Cardiac muscle cell (in vitro differentiated cells and primary cell): ENCODE data around the gene SPATA2. TPM values are rescaled to one million over a fixed set of nuclear protein-coding genes. Genes with fewer than 3 reads are reported as not detected.

Experiments
- DNase-seq, 2 donors: peaks; one replicate each; pipeline versions ENCODE4 v3.0.0 to v3.0.0-alpha.2; 2010 to 2017; ENCODE audit warnings: low read depth in 1 of 2, low spot score in 1 of 2
- H3K27ac ChIP-seq: fragments of 200-600 bp; sonication (generic); 2 replicates; pipeline ENCODE4 v1.5.1; 2016
- H3K27me3 ChIP-seq: fragments of 200-600 bp; sonication (generic); 2 replicates; pipeline ENCODE4 v1.6.0; 2016; ENCODE audit warnings: control low read depth
- H3K36me3 ChIP-seq: fragments of 200-600 bp; sonication (generic); 2 replicates; pipeline ENCODE4 v1.5.1; 2016; ENCODE audit warnings: control low read depth
- H3K4me1 ChIP-seq: fragments of 200-600 bp; sonication (generic); 2 replicates; pipeline ENCODE4 v1.8.1; 2017; ENCODE audit warnings: low read depth, mild to moderate bottlenecking, mixed run types
- H3K4me3 ChIP-seq: fragments of 200-600 bp; sonication (generic); 2 replicates; pipeline ENCODE4 v1.5.1; 2016; ENCODE audit warnings: mild to moderate bottlenecking
- H3K9me3 ChIP-seq: fragments of 200-600 bp; sonication (generic); 2 replicates; pipeline ENCODE4 v1.5.1; 2017; ENCODE audit warnings: low read depth, mild to moderate bottlenecking, control low read depth
- polyA plus RNA-seq: library from polyadenylated mRNA; unstranded; fragments of >200 nt; fragmentation: Nextera tagmentation; extraction: Ambion mirVana; gene quantifications from 2 replicates; pipeline ENCODE4 v1.2.1, GENCODE V29; 2016
- total RNA-seq: library from RNA; depleted of rRNA; stranded (reverse); fragments of >200 nt; gene quantifications from 2 replicates; pipeline ENCODE4 v1.2.3, GENCODE V29; 2016
- TF ChIP-seq, protein P1 (sequence below): IDR thresholded peaks from 2 replicates; pipeline ENCODE4 v1.5.1; 2012; ENCODE audit warnings: low read depth, mild to moderate bottlenecking, low read length

SPATA2 gene
- total and polyA plus RNA-seq, 2 experiments from 2014 or later, result 6.0 to 9.4 TPM

DNA sequence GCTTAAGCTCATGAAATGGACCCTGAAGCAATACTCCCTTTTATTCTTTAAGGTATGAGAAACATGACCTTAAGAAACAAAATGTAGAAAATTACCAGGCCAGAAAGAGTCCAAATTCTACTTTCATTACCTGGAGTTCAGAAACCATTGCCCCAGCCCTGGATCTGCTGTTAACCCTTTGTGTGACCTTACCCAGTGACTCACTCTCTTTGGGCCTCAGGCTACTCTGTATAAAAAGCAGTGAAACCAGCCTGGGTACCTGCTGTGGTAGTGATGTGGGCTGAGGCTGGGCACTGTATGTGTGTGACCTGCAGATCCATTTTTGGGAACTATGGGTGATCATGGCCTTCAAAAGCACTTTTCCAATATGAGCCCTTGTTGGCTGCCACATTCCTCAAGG is 55.5 kb downstream of the SPATA2 start:
- Histone ChIP-seq H3K36me3 (peaks cover 13% of the 10 kb centered on the region), H3K27ac (no peak overlapping the region), H3K27me3 (no peaks in the 10 kb centered on the region), H3K9me3 (no peaks in the 10 kb centered on the region), H3K4me1 (no peaks in the 10 kb centered on the region), H3K4me3 (no peak overlapping the region)
- no peak for DNase-seq
- TF ChIP-seq, protein P1, sequence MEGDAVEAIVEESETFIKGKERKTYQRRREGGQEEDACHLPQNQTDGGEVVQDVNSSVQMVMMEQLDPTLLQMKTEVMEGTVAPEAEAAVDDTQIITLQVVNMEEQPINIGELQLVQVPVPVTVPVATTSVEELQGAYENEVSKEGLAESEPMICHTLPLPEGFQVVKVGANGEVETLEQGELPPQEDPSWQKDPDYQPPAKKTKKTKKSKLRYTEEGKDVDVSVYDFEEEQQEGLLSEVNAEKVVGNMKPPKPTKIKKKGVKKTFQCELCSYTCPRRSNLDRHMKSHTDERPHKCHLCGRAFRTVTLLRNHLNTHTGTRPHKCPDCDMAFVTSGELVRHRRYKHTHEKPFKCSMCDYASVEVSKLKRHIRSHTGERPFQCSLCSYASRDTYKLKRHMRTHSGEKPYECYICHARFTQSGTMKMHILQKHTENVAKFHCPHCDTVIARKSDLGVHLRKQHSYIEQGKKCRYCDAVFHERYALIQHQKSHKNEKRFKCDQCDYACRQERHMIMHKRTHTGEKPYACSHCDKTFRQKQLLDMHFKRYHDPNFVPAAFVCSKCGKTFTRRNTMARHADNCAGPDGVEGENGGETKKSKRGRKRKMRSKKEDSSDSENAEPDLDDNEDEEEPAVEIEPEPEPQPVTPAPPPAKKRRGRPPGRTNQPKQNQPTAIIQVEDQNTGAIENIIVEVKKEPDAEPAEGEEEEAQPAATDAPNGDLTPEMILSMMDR, result no peak

DNA sequence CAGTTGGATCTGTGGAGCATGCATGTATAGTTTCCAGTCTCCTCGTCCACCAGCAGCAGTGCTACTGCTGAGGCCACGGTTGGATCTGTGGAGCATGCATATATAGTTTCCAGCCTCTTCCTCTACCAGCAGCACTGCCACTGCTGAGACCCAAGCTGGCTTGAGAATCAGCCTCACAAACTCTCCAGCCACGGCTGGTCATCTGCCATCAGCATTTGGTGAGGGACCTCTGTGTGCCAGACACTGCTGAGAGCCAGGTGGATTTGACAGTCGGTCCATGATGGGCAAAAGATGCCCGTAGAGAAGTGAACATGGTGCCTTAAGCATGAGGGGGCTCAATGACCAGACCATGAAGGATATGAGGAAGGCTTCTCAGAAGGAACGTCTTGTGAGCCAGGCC is 56.3 kb downstream of the SPATA2 start:
- DNase-seq, result no peak

DNA sequence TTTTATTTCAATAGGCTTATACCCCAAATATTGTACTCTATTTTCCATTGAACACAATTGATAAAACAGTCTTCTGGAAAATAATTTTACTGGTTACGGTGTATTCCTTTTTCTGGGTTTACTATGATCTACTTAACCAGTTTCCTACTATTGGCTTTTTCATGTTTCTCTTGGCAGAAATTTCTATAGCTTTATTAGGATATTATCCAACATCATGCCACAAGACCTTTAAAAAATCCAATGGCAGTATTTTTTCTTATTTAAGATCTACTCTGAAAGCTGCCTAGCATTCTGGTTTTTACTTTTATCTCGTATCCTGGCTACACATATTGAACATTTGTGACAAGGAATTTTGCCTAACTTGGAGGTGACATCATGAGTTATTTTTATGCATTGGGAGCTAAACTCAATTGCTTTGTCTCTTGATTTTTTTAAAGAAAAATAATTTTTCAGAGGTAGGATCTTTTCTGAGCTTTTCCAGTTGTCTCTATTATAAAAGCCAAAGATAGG is 57.2 kb downstream of the SPATA2 start:
- H3K4me3 ChIP-seq, result no peak overlapping the region
- peaks cover 13% of the 10 kb centered on the region for H3K36me3 ChIP-seq
- H3K4me1 ChIP-seq, result no peaks in the 10 kb centered on the region
- no peak for DNase-seq
- TF ChIP-seq, protein P1, result no peak
- H3K9me3 ChIP-seq, result no peaks in the 10 kb centered on the region
- H3K27ac ChIP-seq, result no peak overlapping the region
- no peaks in the 10 kb centered on the region for H3K27me3 ChIP-seq

More for the DNA sequence above, 56.3 kb downstream of the SPATA2 start:
- H3K27ac ChIP-seq, result no peak overlapping the region
- no peak overlapping the region for H3K4me3 ChIP-seq
- no peaks in the 10 kb centered on the region for H3K9me3 ChIP-seq
- H3K36me3 ChIP-seq, result peaks cover 13% of the 10 kb centered on the region
- TF ChIP-seq, protein P1, result no peak
- H3K4me1 ChIP-seq, result no peaks in the 10 kb centered on the region
- no peaks in the 10 kb centered on the region for H3K27me3 ChIP-seq

DNA sequence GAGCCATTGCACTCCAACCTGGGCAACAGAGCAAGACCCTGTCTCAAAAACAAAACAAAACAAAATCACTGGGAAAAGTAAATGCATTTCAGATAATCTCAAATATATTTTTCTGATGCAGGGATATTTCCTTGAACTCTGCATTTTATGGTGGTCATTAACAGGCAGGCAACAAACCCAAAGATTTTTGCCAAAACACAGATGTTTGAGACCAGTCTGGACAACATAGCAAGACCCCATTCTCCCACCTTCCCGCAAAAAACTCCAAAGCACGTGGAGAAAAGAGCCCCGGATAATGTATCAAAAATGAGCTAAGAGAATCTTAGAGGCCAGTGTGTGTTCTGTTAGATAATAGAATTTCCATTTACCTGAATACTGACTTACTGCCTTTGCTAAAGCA is 58.4 kb downstream of the SPATA2 start:
- TF ChIP-seq, protein P1, result no peak
- no peaks in the 10 kb centered on the region for H3K4me1 ChIP-seq
- H3K27ac ChIP-seq, result no peak overlapping the region
- H3K4me3 ChIP-seq, result no peak overlapping the region
- DNase-seq, result no peak
- no peaks in the 10 kb centered on the region for H3K27me3 ChIP-seq
- no peaks in the 10 kb centered on the region for H3K9me3 ChIP-seq
- peaks cover 16% of the 10 kb centered on the region for H3K36me3 ChIP-seq

DNA sequence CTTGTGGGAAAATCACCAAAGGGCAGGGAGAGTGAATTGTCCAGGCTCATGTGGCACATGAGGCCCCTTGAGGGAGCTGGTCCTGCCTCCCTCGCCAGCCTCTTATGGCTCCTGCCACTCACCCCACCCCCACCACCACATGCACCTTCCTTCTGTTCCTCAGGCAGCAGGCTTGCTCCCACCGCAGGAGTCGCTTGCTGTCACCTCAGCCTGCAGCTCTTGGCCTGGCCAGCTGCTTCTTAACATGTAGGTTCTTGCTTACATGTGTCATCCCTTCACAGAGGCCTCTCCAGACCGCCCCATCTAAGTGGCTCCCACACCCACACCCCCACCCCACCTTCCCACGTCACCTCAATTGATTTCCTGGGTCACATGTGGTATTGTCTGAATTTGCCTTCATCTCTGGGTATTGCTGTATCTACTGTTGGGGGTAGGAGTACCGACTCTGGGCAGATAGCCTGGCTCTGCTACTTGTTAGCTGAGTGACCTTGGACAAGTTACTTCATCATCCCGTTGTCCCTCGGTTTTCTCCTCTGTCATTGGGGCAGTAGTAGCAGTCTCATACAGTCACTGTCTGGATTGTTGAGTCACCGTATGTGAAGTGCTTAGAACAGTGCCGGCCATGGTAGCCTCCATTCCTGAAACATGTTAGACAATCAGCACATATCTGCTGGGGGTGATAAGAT is 61.0 kb downstream of the SPATA2 start:
- no peaks in the 10 kb centered on the region for H3K4me1 ChIP-seq
- no peak for DNase-seq

More for the DNA sequence above, 61.0 kb downstream of the SPATA2 start:
- Histone ChIP-seq H3K9me3 (no peaks in the 10 kb centered on the region), H3K36me3 (peaks cover 16% of the 10 kb centered on the region), H3K27me3 (no peaks in the 10 kb centered on the region), H3K4me3 (no peak overlapping the region), H3K27ac (no peak overlapping the region)
- TF ChIP-seq, protein P1, result no peak
